ENCODE data around the gene TRPM3.

The TRPM3 gene

GRCh38 chr9:70816316-70816715 lies 305.1 kb downstream of the TRPM3 start:
- H3K27ac Mint-ChIP-seq = no peak overlapping the region
- H3K27me3 Mint-ChIP-seq (ENCODE audit: low read depth) = no peaks in the 10 kb centered on the region
- TF ChIP-seq CTCF (IDR thresholded peaks at IDR 0.05; ENCODE audit: unreplicated experiment in 3 of 3) = no peak
- H3K4me1 Mint-ChIP-seq = no peaks in the 10 kb centered on the region
- H3K36me3 Mint-ChIP-seq (ENCODE audit: low read depth) = no peaks in the 10 kb centered on the region
- no peak overlapping the region for H3K4me3 Mint-ChIP-seq
- no peaks in the 10 kb centered on the region for H3K9me3 Mint-ChIP-seq

DNA sequence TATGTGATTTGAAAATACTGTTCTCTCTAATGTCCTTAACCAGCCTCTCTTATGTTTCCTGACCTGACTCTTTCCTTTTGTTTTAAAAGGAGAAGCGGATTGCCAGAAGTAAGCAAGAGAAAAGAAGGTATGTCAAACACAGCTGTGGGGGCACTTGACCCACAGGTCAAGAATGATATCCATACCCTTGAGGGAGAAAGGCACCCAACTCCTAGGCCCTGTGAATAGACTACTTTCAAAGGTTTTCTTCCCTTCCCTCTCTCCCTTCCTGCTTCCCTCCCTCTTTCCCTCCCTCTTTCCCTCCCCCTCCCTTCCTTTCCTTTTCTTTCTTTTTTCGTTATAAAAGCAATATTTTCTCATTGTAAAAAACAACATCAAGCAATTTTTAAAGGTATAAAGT lies 306.8 kb downstream of the TRPM3 start:
- H3K36me3 Mint-ChIP-seq (ENCODE audit: low read depth) = no peaks in the 10 kb centered on the region
- H3K4me1 Mint-ChIP-seq = no peaks in the 10 kb centered on the region
- H3K27me3 Mint-ChIP-seq (ENCODE audit: low read depth) = no peaks in the 10 kb centered on the region
- no peaks in the 10 kb centered on the region for H3K9me3 Mint-ChIP-seq
- TF ChIP-seq CTCF (IDR thresholded peaks at IDR 0.05; ENCODE audit: unreplicated experiment in 3 of 3) = no peak
- H3K4me3 Mint-ChIP-seq = no peak overlapping the region
- H3K27ac Mint-ChIP-seq = no peak overlapping the region

GRCh38 chr9:70813141-70813540 lies 308.3 kb downstream of the TRPM3 start:
- no peaks in the 10 kb centered on the region for H3K36me3 Mint-ChIP-seq (ENCODE audit: low read depth)

GRCh38 chr9:70811638-70812037 lies 309.8 kb downstream of the TRPM3 start:
- H3K36me3 Mint-ChIP-seq (ENCODE audit: low read depth) = no peaks in the 10 kb centered on the region
- no peaks in the 10 kb centered on the region for H3K27me3 Mint-ChIP-seq (ENCODE audit: low read depth)
- no peaks in the 10 kb centered on the region for H3K9me3 Mint-ChIP-seq
- no peak overlapping the region for H3K27ac Mint-ChIP-seq
- no peaks in the 10 kb centered on the region for H3K4me1 Mint-ChIP-seq
- no peak overlapping the region for H3K4me3 Mint-ChIP-seq
- no peak for TF ChIP-seq CTCF (IDR thresholded peaks at IDR 0.05; ENCODE audit: unreplicated experiment in 3 of 3)

More at GRCh38 chr9:70813141-70813540, 308.3 kb downstream of the TRPM3 start:
- no peak overlapping the region for H3K4me3 Mint-ChIP-seq
- no peaks in the 10 kb centered on the region for H3K9me3 Mint-ChIP-seq
- no peaks in the 10 kb centered on the region for H3K27me3 Mint-ChIP-seq (ENCODE audit: low read depth)
- TF ChIP-seq CTCF (IDR thresholded peaks at IDR 0.05; ENCODE audit: unreplicated experiment in 3 of 3) = no peak
- no peak overlapping the region for H3K27ac Mint-ChIP-seq
- H3K4me1 Mint-ChIP-seq = no peaks in the 10 kb centered on the region

DNA sequence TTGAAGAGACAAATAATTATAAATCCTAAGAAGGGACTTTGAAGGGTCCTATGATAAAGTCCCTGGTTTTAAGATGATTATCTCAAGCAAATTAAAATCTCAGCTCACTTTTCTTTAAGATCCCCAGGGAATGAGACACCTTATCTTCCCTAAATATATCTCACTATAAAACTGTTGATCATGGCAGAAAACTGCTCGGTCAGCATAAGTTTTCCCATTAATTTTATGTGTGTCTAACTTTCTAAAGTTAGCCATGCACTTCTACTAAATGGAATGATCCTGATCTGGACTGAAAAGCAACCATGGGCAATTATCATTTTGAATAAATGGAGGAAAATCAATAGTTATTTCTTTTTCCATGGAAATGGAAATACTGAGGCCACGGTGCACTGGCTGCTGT lies 314.5 kb downstream of the TRPM3 start:
- Mint-ChIP-seq H3K9me3 (no peaks in the 10 kb centered on the region), H3K27ac (peak overlapping the region in 1 of 3 experiments; percentile 42), H3K4me1 (peaks cover 7% of the 10 kb centered on the region)

More for the DNA sequence above, 314.5 kb downstream of the TRPM3 start:
- peaks cover 5% of the 10 kb centered on the region for H3K27me3 Mint-ChIP-seq (ENCODE audit: low read depth)
- no peak for TF ChIP-seq CTCF (IDR thresholded peaks at IDR 0.05; ENCODE audit: unreplicated experiment in 3 of 3)
- no peaks in the 10 kb centered on the region for H3K36me3 Mint-ChIP-seq (ENCODE audit: low read depth)
- H3K4me3 Mint-ChIP-seq = no peak overlapping the region

Measured in nephron (organoid).